Middle frontal gyrus (tissue), 1 donor: ENCODE results near the gene ZSWIM2.
"Not testable (repeated sequence)": the region's sequence is repeated elsewhere in the genome, so short reads cannot be mapped to it uniquely, and the experiment has no call there.

ENCODE experiments used
- DNase-seq: peaks from one replicate; pipeline ENCODE4 v3.0.0-alpha.2; 2015; ENCODE audit warnings: low spot score; ENCODE audit errors: extremely low spot score

The ZSWIM2 gene

DNA sequence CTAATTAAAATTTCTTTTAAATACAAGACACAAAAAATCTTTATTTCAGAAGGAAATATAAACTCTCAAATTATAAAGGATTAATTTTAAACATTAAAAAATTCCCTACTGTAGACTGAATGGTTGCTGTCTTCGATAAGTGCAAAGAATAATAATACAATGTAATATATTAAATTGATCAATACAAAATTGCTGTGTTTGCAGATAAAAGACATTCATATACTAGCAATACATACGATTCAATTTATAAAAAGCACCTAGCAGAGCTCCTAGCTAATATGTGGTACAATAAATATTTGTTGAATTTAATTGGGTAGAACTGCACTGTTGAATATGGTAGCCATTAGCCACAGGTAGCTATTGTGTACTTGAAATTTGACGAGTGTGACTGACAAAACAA, 6.6 kb downstream of the ZSWIM2 start:
- DNase-seq, result no peak

DNA sequence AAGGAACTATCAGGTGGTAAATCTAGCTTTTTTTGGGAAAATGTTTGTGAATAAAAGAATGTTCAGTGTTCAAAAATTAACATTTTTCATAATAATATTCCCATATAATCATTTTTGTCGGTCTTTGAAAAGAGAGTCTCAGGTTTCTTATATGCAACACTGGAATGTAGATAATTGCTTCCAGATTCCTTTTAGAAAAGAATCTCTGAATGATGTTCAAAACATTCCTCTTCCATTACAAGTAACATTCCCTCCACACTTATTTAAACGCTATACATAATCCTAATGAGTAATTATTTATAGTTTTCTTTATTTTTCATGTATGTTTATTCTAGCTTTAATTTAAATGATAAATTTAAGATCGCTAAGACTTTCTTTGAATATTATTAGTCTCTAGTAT, 7.0 kb downstream of the ZSWIM2 start:
- no peak for DNase-seq

- DNase-seq, result no peak
These were observed 13.3 kb downstream of the ZSWIM2 start for GRCh38 chr2:186835628-186836027.

GRCh38 chr2:186827862-186828492, 21.0 kb downstream of the ZSWIM2 start:
- DNase-seq, result no peak

- DNase-seq, result no peak
These were observed 21.6 kb downstream of the ZSWIM2 start for GRCh38 chr2:186827411-186827810.

- no peak for DNase-seq
These were observed 26.6 kb downstream of the ZSWIM2 start for GRCh38 chr2:186822323-186822722.

GRCh38 chr2:186820303-186820702, 28.7 kb downstream of the ZSWIM2 start:
- no peak for DNase-seq

DNA sequence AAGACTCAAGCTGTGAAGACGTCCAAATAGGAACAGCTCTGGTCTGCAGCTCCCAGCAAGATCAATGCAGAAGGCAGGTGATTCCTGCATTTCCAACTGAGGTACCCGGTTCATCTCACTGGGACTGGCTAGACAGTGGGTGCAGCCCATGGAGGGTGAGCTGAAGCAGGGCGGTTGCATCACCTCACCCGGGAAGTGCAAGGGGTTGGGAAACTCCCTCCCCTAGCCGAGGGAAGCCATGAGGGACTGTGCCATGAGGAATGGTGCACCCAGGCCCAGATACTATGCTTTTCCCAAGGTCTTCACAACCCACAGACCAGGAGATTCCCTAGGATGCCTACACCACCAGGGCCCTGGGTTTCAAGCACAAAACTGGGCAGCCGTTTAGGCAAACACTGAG, 37.2 kb downstream of the ZSWIM2 start:
- not testable (repeated sequence) for DNase-seq

- DNase-seq, result no peak
These were observed 42.4 kb downstream of the ZSWIM2 start for GRCh38 chr2:186806591-186806990.

- DNase-seq, result not testable (repeated sequence)
These were observed 50.4 kb downstream of the ZSWIM2 start for GRCh38 chr2:186798604-186799003.

- no peak for DNase-seq
These were observed 64.0 kb downstream of the ZSWIM2 start for GRCh38 chr2:186784930-186785329.

GRCh38 chr2:186783254-186783653, 65.7 kb downstream of the ZSWIM2 start:
- DNase-seq, result no peak

DNA sequence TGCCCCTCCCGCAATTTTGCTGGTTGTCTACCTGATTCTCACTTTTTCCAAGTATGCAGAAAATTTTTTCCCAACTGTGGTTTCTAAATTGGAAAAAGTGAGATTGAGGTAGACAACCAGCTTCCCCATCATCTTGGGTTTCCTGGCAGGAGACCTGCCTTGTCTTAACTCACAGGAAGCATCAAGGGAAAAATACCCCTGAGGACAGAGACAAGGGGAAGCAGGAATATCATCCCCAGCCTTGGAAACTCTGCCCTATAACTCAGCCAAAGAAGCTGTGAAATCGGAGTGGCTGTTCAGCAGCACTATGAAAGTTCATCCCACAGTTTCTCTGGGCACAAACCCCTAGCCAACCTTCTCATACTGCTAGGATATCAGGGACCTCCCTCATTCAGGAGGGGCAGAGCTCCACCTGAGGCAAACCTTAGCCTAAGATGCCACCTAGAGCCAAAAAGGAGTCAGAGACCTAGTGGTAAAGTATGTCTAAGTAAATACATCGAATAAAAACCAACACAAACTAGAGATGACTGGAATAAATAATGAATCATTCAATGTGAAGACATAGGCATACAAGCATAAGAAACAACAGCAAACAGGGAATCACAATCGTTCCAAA, 68.2 kb downstream of the ZSWIM2 start:
- no peak for DNase-seq
